H1 (cell line): ENCODE data around the gene DLG1. TPM values are rescaled to one million over a fixed set of nuclear protein-coding genes. Genes with fewer than 3 reads are reported as not detected.

Source experiments
- CTCF ChIA-PET: fragments of 300-600 bp; sonication (Branson Sonifier 250); formaldehyde crosslinking; loops from one replicate; lab custom pipeline; 2021; ENCODE audit not compliant: partially characterized antibody; lab: Charles Lee
- POLR2A ChIA-PET: fragments of 300-600 bp; sonication (Branson Sonifier 250); formaldehyde crosslinking; loops from one replicate; lab custom pipeline; 2021; ENCODE audit warnings: inconsistent platforms; ENCODE audit not compliant: partially characterized antibody; lab: Charles Lee
- DNase-seq, 2 experiments: peaks; one replicate each; pipeline versions ENCODE4 v3.0.0 to v3.0.0-alpha.2; 2010 to 2022; ENCODE audit warnings: low spot score in 2 of 2, low read depth in 1 of 2, mixed read lengths in 1 of 2
- FAIRE-seq: peaks from 2 replicates; lab custom pipeline; 2011; peaks lifted over from hg19 to GRCh38; lab: Jason Lieb, UNC
- H2AFZ ChIP-seq: 2 replicates; pipeline ENCODE4 v1.8.1; 2012; ENCODE audit warnings: low read length, inconsistent platforms
- H2AK5ac ChIP-seq: 2 replicates; pipeline ENCODE4 v1.6.1; 2013; ENCODE audit warnings: low read depth, low read length
- H2BK120ac ChIP-seq: replicated peaks from 2 replicates; pipeline ENCODE3; 2013; ENCODE audit warnings: low read depth, low read length, inconsistent platforms
- H2BK12ac ChIP-seq: 2 replicates; pipeline ENCODE4 v1.6.1; 2013; ENCODE audit warnings: low read depth, low read length
- H2BK15ac ChIP-seq: 2 replicates; pipeline ENCODE4 v1.6.1; 2013; ENCODE audit warnings: low read length
- H2BK20ac ChIP-seq: 2 replicates; pipeline ENCODE4 v1.6.1; 2013; ENCODE audit warnings: low read length
- H2BK5ac ChIP-seq: 2 replicates; pipeline ENCODE4 v1.6.1; 2013; ENCODE audit warnings: low read depth, low read length
- H3K14ac ChIP-seq: 2 replicates; pipeline ENCODE4 v1.6.1; 2013; ENCODE audit warnings: inconsistent platforms; ENCODE audit not compliant: insufficient read length
- H3K18ac ChIP-seq: 2 replicates; pipeline ENCODE4 v1.6.1; 2013; ENCODE audit warnings: low read length; ENCODE audit errors: extremely low read depth
- H3K23ac ChIP-seq: 2 replicates; pipeline ENCODE4 v1.6.1; 2013; ENCODE audit warnings: inconsistent platforms; ENCODE audit not compliant: insufficient read length
- H3K23me2 ChIP-seq: 2 replicates; pipeline ENCODE4 v1.6.1; 2013; ENCODE audit warnings: low read depth, low read length
- H3K27ac ChIP-seq: 2 replicates; pipeline ENCODE4 v1.6.1; 2011; ENCODE audit warnings: low read depth, low read length, inconsistent platforms
- H3K27me3 ChIP-seq, 4 experiments: replicated peaks in 1 of 4; 1 replicate in 1 of 4; 2 replicates in 3 of 4; pipeline versions ENCODE4 v1.6.1 to v1.8.1; 2011 to 2013; ENCODE audit warnings: low read length in 3 of 4, mild to moderate bottlenecking in 3 of 4, inconsistent platforms in 2 of 4, mixed read lengths in 2 of 4, moderate library complexity in 1 of 4; ENCODE audit not compliant: control insufficient read depth in 3 of 4, insufficient read depth in 3 of 4; ENCODE audit errors: extremely low read depth in 1 of 4
- H3K36me3 ChIP-seq, 4 experiments: 2 replicates each; pipeline versions ENCODE4 v1.6.1 to v1.8.1; 2011 to 2013; ENCODE audit warnings: mild to moderate bottlenecking in 4 of 4, low read length in 3 of 4, moderate library complexity in 2 of 4, control low read depth in 1 of 4, inconsistent platforms in 1 of 4; ENCODE audit not compliant: insufficient read depth in 4 of 4, control insufficient read depth in 2 of 4
- H3K4ac ChIP-seq: replicated peaks from 2 replicates; pipeline ENCODE3; 2013; ENCODE audit warnings: low read length, low read depth, mixed read lengths, inconsistent platforms; ENCODE audit not compliant: insufficient read length
- H3K4me1 ChIP-seq, 4 experiments: replicated peaks in 1 of 4; 1 replicate in 1 of 4; 2 replicates in 3 of 4; pipeline versions ENCODE4 v1.6.1 to v1.8.1; 2011 to 2013; ENCODE audit warnings: low read length in 3 of 4, inconsistent platforms in 2 of 4, mixed read lengths in 1 of 4; ENCODE audit not compliant: insufficient read depth in 4 of 4, control insufficient read depth in 3 of 4
- H3K4me2 ChIP-seq, 2 experiments: 2 replicates each; pipeline versions ENCODE4 v1.6.1 to v1.8.1; 2011 to 2013; ENCODE audit warnings: low read depth in 2 of 2, low read length in 2 of 2, control low read depth in 1 of 2, inconsistent platforms in 1 of 2, mild to moderate bottlenecking in 1 of 2; ENCODE audit not compliant: insufficient read depth in 1 of 2
- H3K4me3 ChIP-seq, 4 experiments: fragments of 200-600, 300-600 bp in 1 of 4; sonication (generic), shearing (Covaris generic), sonication (Bioruptor Twin) in 1 of 4; 2 replicates each; pipeline versions ENCODE4 v1.5.1 to v1.8.1; 2011 to 2016; ENCODE audit warnings: low read length in 4 of 4, low read depth in 3 of 4, control low read depth in 2 of 4, inconsistent platforms in 2 of 4, mild to moderate bottlenecking in 2 of 4, mixed read lengths in 1 of 4, moderate library complexity in 1 of 4; ENCODE audit not compliant: insufficient read depth in 2 of 4; ENCODE audit errors: extremely low read depth in 1 of 4
- H3K56ac ChIP-seq: replicated peaks from 2 replicates; pipeline ENCODE3; 2013; ENCODE audit warnings: low read depth, mild to moderate bottlenecking, mixed read lengths, low read length, inconsistent platforms; ENCODE audit not compliant: insufficient read length
- H3K79me1 ChIP-seq: 2 replicates; pipeline ENCODE4 v1.6.1; 2013; ENCODE audit warnings: low read depth, low read length, control low read depth
- H3K79me2 ChIP-seq, 2 experiments: 2 replicates each; pipeline versions ENCODE4 v1.6.1 to v1.8.1; 2012 to 2013; ENCODE audit warnings: low read length in 2 of 2, mild to moderate bottlenecking in 2 of 2, inconsistent platforms in 1 of 2; ENCODE audit not compliant: insufficient read depth in 2 of 2, control insufficient read depth in 1 of 2
- H3K9ac ChIP-seq, 4 experiments: replicated peaks in 1 of 4; 1 replicate in 1 of 4; 2 replicates in 3 of 4; pipeline versions ENCODE4 v1.6.1 to v1.8.1; 2011 to 2013; ENCODE audit warnings: low read depth in 3 of 4, low read length in 3 of 4, control low read depth in 2 of 4, mild to moderate bottlenecking in 2 of 4, moderate library complexity in 2 of 4, inconsistent platforms in 1 of 4; ENCODE audit errors: extremely low read depth in 1 of 4
- H3K9me3 ChIP-seq, 2 experiments: 2 replicates each; pipeline versions ENCODE4 v1.6.1 to v1.8.1; 2012 to 2013; ENCODE audit warnings: mild to moderate bottlenecking in 2 of 2, moderate library complexity in 2 of 2, control low read depth in 1 of 2, inconsistent platforms in 1 of 2, low read depth in 1 of 2, low read length in 1 of 2, mixed read lengths in 1 of 2; ENCODE audit not compliant: insufficient read depth in 2 of 2
- H4K20me1 ChIP-seq, 2 experiments: replicated peaks in 1 of 2; 2 replicates each; pipeline versions ENCODE3 to v1.8.1; 2011 to 2013; ENCODE audit warnings: inconsistent platforms in 2 of 2, low read length in 2 of 2, mild to moderate bottlenecking in 1 of 2; ENCODE audit not compliant: insufficient read depth in 2 of 2, control insufficient read depth in 1 of 2
- H4K5ac ChIP-seq: 2 replicates; pipeline ENCODE4 v1.6.1; 2013; ENCODE audit warnings: low read length, low read depth, mixed read lengths, inconsistent platforms; ENCODE audit not compliant: insufficient read length
- H4K8ac ChIP-seq: 2 replicates; pipeline ENCODE4 v1.8.0; 2013; ENCODE audit warnings: mild to moderate bottlenecking, moderate library complexity, low read length, inconsistent platforms; ENCODE audit not compliant: insufficient read depth; ENCODE audit errors: extremely low read depth
- H4K91ac ChIP-seq: replicated peaks from 2 replicates; pipeline ENCODE3; 2013; ENCODE audit warnings: low read length, mixed read lengths, inconsistent platforms; ENCODE audit not compliant: insufficient read length
- CHD2 ChIP-seq: IDR thresholded peaks from 2 replicates; pipeline ENCODE4 v1.6.1; 2012; ENCODE audit warnings: low read length, improper control_type of control experiment
- EGR1 ChIP-seq: IDR thresholded peaks from 2 replicates; pipeline ENCODE4 v1.6.1; 2011; ENCODE audit warnings: low read depth, low read length, borderline replicate concordance
- HDAC2 ChIP-seq, 2 experiments: fragments of 300-600 bp in 1 of 2; sonication (generic) in 1 of 2; IDR thresholded peaks; 2 replicates each; pipeline ENCODE4 v1.6.1; 2011 to 2012; ENCODE audit warnings: low read depth in 2 of 2, low read length in 2 of 2, mild to moderate bottlenecking in 2 of 2, moderate library complexity in 2 of 2, borderline replicate concordance in 1 of 2, inconsistent platforms in 1 of 2
- MAX ChIP-seq: IDR thresholded peaks from 2 replicates; pipeline ENCODE4 v1.6.1; 2012; ENCODE audit warnings: inconsistent platforms
- NRF1 ChIP-seq: IDR thresholded peaks from 2 replicates; pipeline ENCODE4 v1.6.1; 2011; ENCODE audit warnings: mild to moderate bottlenecking, low read depth, low read length, improper control_type of control experiment
- TAF7 ChIP-seq: optimal IDR thresholded peaks from 2 replicates; pipeline ENCODE3; 2011; ENCODE audit warnings: low read depth, mild to moderate bottlenecking, inconsistent platforms, low read length, moderate library complexity, borderline replicate concordance
- WGBS, 2 experiments: shearing (Covaris generic) in 1 of 2; methylation state at CpG; one replicate each; pipeline versions ENCODE4 v1.1.6 to v1.1.7; 2013 to 2015; ENCODE audit warnings: low lambda C conversion rate in 2 of 2, mixed read lengths in 2 of 2, inconsistent platforms in 1 of 2, low coverage in 1 of 2, missing lambda C conversion rate in 1 of 2; ENCODE audit not compliant: insufficient replicate concordance in 2 of 2, insufficient coverage in 1 of 2, insufficient read length in 1 of 2; ENCODE audit errors: extremely low coverage in 1 of 2, missing lambda C conversion rate in 1 of 2; 5-methylcytosine and 5-hydroxymethylcytosine counted together
- polyA plus RNA-seq, 7 experiments: library from polyadenylated mRNA; depleted of rRNA in 3 of 7; stranded (reverse) in 5 of 7; unstranded in 2 of 7; fragments of >200 nt in 5 of 7; fragments of 200-250 nt in 2 of 7; gene quantifications; 1 replicate in 5 of 7; 2 replicates in 1 of 7; 4 replicates in 1 of 7; pipeline versions ENCODE4 v1.2.1 to v1.2.3, GENCODE V29; 2011 to 2013; ENCODE audit warnings: missing spikeins in 2 of 7, mixed read lengths in 2 of 7
- total RNA-seq: library from RNA; stranded (reverse); fragmentation: NEBNext Ultra II Directional; extraction: Animal tissue kit (Norgen Biotek cat#: 25700); gene quantifications from 2 replicates; pipeline ENCODE4 v1.2.1, GENCODE V29; 2021

The DLG1 gene
- total and polyA plus RNA-seq, 2 of the 8 experiments (the other 6 are each of a cell fraction or from before 2014, with no cell fraction given), result 13.4 to 78.8 TPM

DNA sequence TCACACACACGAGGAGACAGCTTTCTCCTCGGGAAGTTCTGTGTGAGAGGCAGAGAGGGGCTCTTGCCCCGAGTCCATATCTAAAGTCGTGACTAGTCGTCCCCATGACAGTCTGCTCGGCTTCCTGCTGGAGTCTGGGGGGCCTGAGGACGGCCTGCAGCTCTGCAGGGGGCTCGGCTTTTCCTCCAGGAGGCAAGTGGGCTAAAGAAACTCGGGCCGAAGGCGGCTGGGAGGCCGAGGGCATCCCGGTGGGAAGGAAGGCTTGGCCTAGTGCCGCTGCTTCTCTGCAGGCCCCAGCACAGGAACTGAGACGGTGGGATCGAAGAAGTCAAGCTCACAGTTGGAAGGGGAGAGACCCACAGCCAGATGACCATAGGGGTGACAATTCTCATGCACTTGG, 304.4 kb downstream of the DLG1 start:
- H3K9me3 ChIP-seq, result no peaks in the 10 kb centered on the region
- no peak overlapping the region for H4K5ac ChIP-seq
- H3K18ac ChIP-seq, result no peak overlapping the region
- H2BK120ac ChIP-seq, result no peak overlapping the region
- CTCF ChIA-PET, result interaction anchor here (0.6 to 2.2 kb wide), 7 partner anchors 8 to 508 kb away, joined by 3 to 6 read pairs (median 3); partner anchors contain the start of gene MELTF
- H2BK5ac ChIP-seq, result no peak overlapping the region
- 81% methylated on average over 16 of the region's 16 CpGs; no CpG with 5 or more reads in 1 of the 2 experiments for WGBS, 2 experiments
- no peak overlapping the region for H4K8ac ChIP-seq
- peaks cover 0 to 6% (median 2%) of the 10 kb centered on the region in 4 experiments; a peak in 3 of 7 replicates for H3K4me1 ChIP-seq
- no peaks in the 10 kb centered on the region for H3K79me1 ChIP-seq
- H2AK5ac ChIP-seq, result no peak overlapping the region
- H3K23me2 ChIP-seq, result peaks cover 5% of the 10 kb centered on the region; the same call in 1 of the 2 replicates
- H3K27ac ChIP-seq, result no peak overlapping the region
- H4K91ac ChIP-seq, result no peak overlapping the region
- no peaks in the 10 kb centered on the region for H3K79me2 ChIP-seq
- H3K4me2 ChIP-seq, result no peak overlapping the region
- no peak overlapping the region for H2BK15ac ChIP-seq
- H3K9ac ChIP-seq, result no peak overlapping the region; a peak in 1 of 7 replicates
- H2BK20ac ChIP-seq, result no peak overlapping the region
- H4K20me1 ChIP-seq, result peaks cover 0 to 4% of the 10 kb centered on the region in 2 experiments
- H2AFZ ChIP-seq, result no peak overlapping the region
- peak overlapping the region; percentile 31; the same call in 1 of the 2 replicates for H2BK12ac ChIP-seq
- no peaks in the 10 kb centered on the region for H3K36me3 ChIP-seq
- no peak overlapping the region for H3K14ac ChIP-seq
- no peak for FAIRE-seq
- no peak overlapping the region for H3K4ac ChIP-seq
- H3K56ac ChIP-seq, result no peak overlapping the region
- no peaks in the 10 kb centered on the region for H3K27me3 ChIP-seq
- peak in 1 of 2 experiments; percentile 46 for DNase-seq
- no peak overlapping the region for H3K23ac ChIP-seq
- POLR2A ChIA-PET, result interaction anchor here (1.2 kb wide), 1 partner anchor 31 kb away, joined by 3 read pairs; no protein-coding TSS in a partner anchor
- H3K4me3 ChIP-seq, result no peak overlapping the region
- TF ChIP-seq NRF1 (no peak), HDAC2 (IDR thresholded peaks at IDR 0.05; ENCODE audit: borderline replicate concordance in 1 of 2, low read depth in 2 of 2, low read length in 2 of 2) (no peak), TAF7 (no peak), MAX (no peak), EGR1 (no peak), CHD2 (no peak)
